Upper lobe of left lung (tissue), 6 donors: Measurements from ENCODE around the gene PPP6R2. TPM values are rescaled to one million over a fixed set of nuclear protein-coding genes. Genes with fewer than 3 reads are reported as not detected.
A peak's percentile ranks its signal among the peaks of the same experiment; 100 is the strongest.

Source experiments
- ATAC-seq, 2 donors: fragments of 200-7000 bp; cut with Tn5 transposase; one replicate each; pipeline ENCODE4 v1.9.1; 2022; ENCODE audit warnings: mild to moderate bottlenecking in 2 of 2, moderate library complexity in 2 of 2; ENCODE audit not compliant: low FRiP score in 2 of 2
- DNase-seq, 2 donors: peaks; one replicate each; pipeline ENCODE4 v3.0.0-alpha.2; 2019 to 2020
- H3K27ac ChIP-seq, 4 donors: fragments of 200-600 bp; sonication (generic); one replicate each; pipeline ENCODE4 v1.5.1; 2016 to 2019
- H3K27me3 ChIP-seq, 4 donors: fragments of 200-600 bp; sonication (generic); one replicate each; pipeline ENCODE4 v1.5.1; 2017 to 2019
- H3K36me3 ChIP-seq, 4 donors: fragments of 200-600 bp; sonication (generic); one replicate each; pipeline ENCODE4 v1.5.1; 2016 to 2019
- H3K4me1 ChIP-seq, 4 donors: fragments of 200-600 bp; sonication (generic); one replicate each; pipeline ENCODE4 v1.5.1; 2018 to 2019
- H3K4me3 ChIP-seq, 4 donors: fragments of 200-600 bp; sonication (generic); one replicate each; pipeline ENCODE4 v1.5.1; 2017 to 2019; ENCODE audit warnings: mild to moderate bottlenecking in 2 of 4, moderate library complexity in 1 of 4
- H3K9me3 ChIP-seq, 4 donors: fragments of 200-600 bp; sonication (generic); one replicate each; pipeline ENCODE4 v1.5.1; 2018 to 2019
- EP300 ChIP-seq, 4 donors: sonication (generic); formaldehyde crosslinking; IDR thresholded peaks; one replicate each; pipeline ENCODE4 v1.5.1; 2017; ENCODE audit warnings: antibody characterized with exemption in 4 of 4, control low read depth in 2 of 4
- POLR2A ChIP-seq, 4 donors: fragments of 450-650 bp; IDR thresholded peaks; one replicate each; pipeline ENCODE4 v1.5.1; 2016 to 2017; ENCODE audit warnings: antibody characterized with exemption in 4 of 4, mild to moderate bottlenecking in 2 of 4
- POLR2AphosphoS5 ChIP-seq, 2 donors: sonication (generic); formaldehyde crosslinking; IDR thresholded peaks; one replicate each; pipeline ENCODE4 v1.5.1; 2017; ENCODE audit warnings: antibody characterized with exemption in 2 of 2
- WGBS, 2 donors: methylation state at CpG; one replicate each; pipeline ENCODE4 v1.1.5; 2017 to 2018; 5-methylcytosine and 5-hydroxymethylcytosine counted together
- total RNA-seq, 6 donors: library from RNA; depleted of rRNA in 4 of 6; stranded (reverse); fragments of >200 nt in 4 of 6; gene quantifications; one replicate each; pipeline versions ENCODE4 v1.1.0 to v1.2.1, GENCODE V29; 2016 to 2021
- TF ChIP-seq, protein P1 (sequence below), 6 experiments: fragments of 450-650 bp in 4 of 6; fragments of 200-600 bp in 2 of 6; sonication (generic) in 2 of 6; IDR thresholded peaks; one replicate each; pipeline ENCODE4 v1.5.1; 2016 to 2019; ENCODE audit warnings: antibody characterized with exemption in 6 of 6
- donor health status: DM: no; HTN: no; CAD: no; lungs with moderate emphysema.
- donor health status: DM: no; HTN: yes; CAD: no; lungs with severe emphysema.

The PPP6R2 gene
- total RNA-seq, 6 donors from 2014 or later = 53.0 to 264 (median 63.8) TPM

- peaks cover 40 to 85% (median 79%) of the 10 kb centered on the region in 4 donors for H3K36me3 ChIP-seq
- ATAC-seq (peak in 1 of 2 donors; percentile 27), DNase-seq (no peak)
These were observed 73.9 kb downstream of the PPP6R2 start for GRCh38 chr22:50416996-50417395.

GRCh38 chr22:50417411-50418210 is 74.5 kb downstream of the PPP6R2 start:
- ATAC-seq (no peak), DNase-seq (no peak)
- 93 to 98% methylated on average over 13 of the region's 13 CpGs for WGBS, 2 donors
- no peaks in the 10 kb centered on the region for H3K9me3 ChIP-seq
- H3K4me3 ChIP-seq = no peak overlapping the region
- peaks cover 40 to 91% (median 85%) of the 10 kb centered on the region in 4 donors for H3K36me3 ChIP-seq
- no peak overlapping the region for H3K27ac ChIP-seq
- TF ChIP-seq POLR2A (IDR thresholded peaks at IDR 0.05) (no peak), EP300 (IDR thresholded peaks at IDR 0.05) (no peak), POLR2AphosphoS5 (IDR thresholded peaks at IDR 0.05) (no peak)
- TF ChIP-seq, protein P1, sequence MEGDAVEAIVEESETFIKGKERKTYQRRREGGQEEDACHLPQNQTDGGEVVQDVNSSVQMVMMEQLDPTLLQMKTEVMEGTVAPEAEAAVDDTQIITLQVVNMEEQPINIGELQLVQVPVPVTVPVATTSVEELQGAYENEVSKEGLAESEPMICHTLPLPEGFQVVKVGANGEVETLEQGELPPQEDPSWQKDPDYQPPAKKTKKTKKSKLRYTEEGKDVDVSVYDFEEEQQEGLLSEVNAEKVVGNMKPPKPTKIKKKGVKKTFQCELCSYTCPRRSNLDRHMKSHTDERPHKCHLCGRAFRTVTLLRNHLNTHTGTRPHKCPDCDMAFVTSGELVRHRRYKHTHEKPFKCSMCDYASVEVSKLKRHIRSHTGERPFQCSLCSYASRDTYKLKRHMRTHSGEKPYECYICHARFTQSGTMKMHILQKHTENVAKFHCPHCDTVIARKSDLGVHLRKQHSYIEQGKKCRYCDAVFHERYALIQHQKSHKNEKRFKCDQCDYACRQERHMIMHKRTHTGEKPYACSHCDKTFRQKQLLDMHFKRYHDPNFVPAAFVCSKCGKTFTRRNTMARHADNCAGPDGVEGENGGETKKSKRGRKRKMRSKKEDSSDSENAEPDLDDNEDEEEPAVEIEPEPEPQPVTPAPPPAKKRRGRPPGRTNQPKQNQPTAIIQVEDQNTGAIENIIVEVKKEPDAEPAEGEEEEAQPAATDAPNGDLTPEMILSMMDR (IDR thresholded peaks at IDR 0.05) = no peak
- H3K27me3 ChIP-seq = no peaks in the 10 kb centered on the region
- no peaks in the 10 kb centered on the region for H3K4me1 ChIP-seq

More at GRCh38 chr22:50416996-50417395, 73.9 kb downstream of the PPP6R2 start:
- H3K9me3 ChIP-seq = no peaks in the 10 kb centered on the region
- H3K27ac ChIP-seq = no peak overlapping the region
- TF ChIP-seq POLR2A (IDR thresholded peaks at IDR 0.05) = no peak
- TF ChIP-seq, protein P1 (IDR thresholded peaks at IDR 0.05) = no peak
- TF ChIP-seq POLR2AphosphoS5 (IDR thresholded peaks at IDR 0.05) = no peak
- no peak for TF ChIP-seq EP300 (IDR thresholded peaks at IDR 0.05)
- H3K4me1 ChIP-seq = peaks cover 0 to 3% (median 1%) of the 10 kb centered on the region in 4 donors
- H3K4me3 ChIP-seq = no peak overlapping the region
- WGBS, 2 donors = 96 to 97% methylated on average over 8 of the region's 8 CpGs
- no peaks in the 10 kb centered on the region for H3K27me3 ChIP-seq

DNA sequence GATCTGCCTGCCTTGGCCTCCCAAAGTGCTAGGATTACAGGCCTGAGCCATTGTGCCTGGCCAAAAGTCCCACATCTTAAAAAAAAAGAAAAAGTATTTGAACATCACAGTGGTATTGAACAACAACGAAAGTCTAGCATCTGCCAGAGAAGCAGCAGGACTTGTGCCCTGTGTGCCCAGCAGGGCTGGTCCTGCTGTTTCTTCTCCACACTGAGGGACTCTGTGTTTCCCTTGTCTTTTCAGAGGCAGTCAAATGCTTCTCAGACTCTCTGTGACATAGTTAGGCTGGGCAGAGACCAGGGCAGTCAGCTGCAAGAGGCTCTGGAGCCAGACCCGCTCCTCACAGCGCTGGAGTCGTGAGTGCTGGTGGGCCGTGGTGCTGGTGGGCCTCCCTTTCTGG is 75.5 kb downstream of the PPP6R2 start:
- TF ChIP-seq, protein P1 (IDR thresholded peaks at IDR 0.05) = no peak
- TF ChIP-seq POLR2A (IDR thresholded peaks at IDR 0.05) (no peak), EP300 (IDR thresholded peaks at IDR 0.05) (no peak), POLR2AphosphoS5 (IDR thresholded peaks at IDR 0.05) (no peak)
- DNase-seq = no peak
- H3K27me3 ChIP-seq = no peaks in the 10 kb centered on the region
- H3K9me3 ChIP-seq = no peaks in the 10 kb centered on the region
- ATAC-seq = no peak
- H3K27ac ChIP-seq = no peak overlapping the region
- no peak overlapping the region for H3K4me3 ChIP-seq
- H3K4me1 ChIP-seq = no peaks in the 10 kb centered on the region
- WGBS, 2 donors = 88 to 98% methylated on average over 1 to 5 of the region's 5 CpGs
- H3K36me3 ChIP-seq = peaks cover 43 to 100% (median 95%) of the 10 kb centered on the region in 4 donors

- Histone ChIP-seq H3K36me3 (peaks cover 43 to 100% (median 96%) of the 10 kb centered on the region in 4 donors), H3K4me1 (no peaks in the 10 kb centered on the region), H3K27ac (no peak overlapping the region), H3K27me3 (no peaks in the 10 kb centered on the region), H3K4me3 (no peak overlapping the region), H3K9me3 (no peaks in the 10 kb centered on the region)
- DNase-seq (no peak), ATAC-seq (no peak)
- WGBS, 2 donors = 91% methylated on average over 8 to 9 of the region's 9 CpGs
- no peak for TF ChIP-seq POLR2A (IDR thresholded peaks at IDR 0.05)
- no peak for TF ChIP-seq EP300 (IDR thresholded peaks at IDR 0.05)
- TF ChIP-seq, protein P1 (IDR thresholded peaks at IDR 0.05) = no peak
- no peak for TF ChIP-seq POLR2AphosphoS5 (IDR thresholded peaks at IDR 0.05)
These were observed 76.0 kb downstream of the PPP6R2 start for GRCh38 chr22:50419116-50419515.
